Activated CD4-positive, alpha-beta T cell treated with anti-CD3 and anti-CD28 coated beads, Interleukin-2, Interleukin-6, amounts not matched to agents 100 ng/mL and 50 ng/mL, durations not matched to agents 16 hours and 8 hours (primary cell): Measurements from ENCODE around the gene EDNRB.
"Not testable (repeated sequence)": the region's sequence is repeated elsewhere in the genome, so short reads cannot be mapped to it uniquely, and the experiment has no call there.

Source experiments
- DNase-seq: peaks from one replicate; pipeline ENCODE4 v3.0.0-alpha.2; 2020

Gene EDNRB

DNA sequence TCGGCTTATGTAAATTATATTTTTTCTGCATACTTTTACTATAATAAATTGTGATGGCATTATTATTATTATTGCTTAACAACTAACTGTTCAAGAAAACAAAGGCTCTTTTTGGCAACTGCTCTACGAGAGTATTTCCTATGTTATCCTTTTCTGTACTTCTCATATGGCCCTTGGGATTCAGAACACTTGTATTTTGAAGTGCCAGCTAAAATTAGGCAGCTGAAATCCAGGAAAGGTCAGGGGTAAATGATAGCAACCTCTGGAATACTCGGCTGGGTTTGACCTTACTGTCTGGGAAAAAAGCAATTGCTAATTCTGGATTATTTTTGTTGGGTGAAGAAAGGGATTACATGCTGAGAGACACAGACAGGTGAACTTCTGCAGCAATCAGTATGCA lies 23.9 kb downstream of the EDNRB start:
- DNase-seq, result no peak

DNA sequence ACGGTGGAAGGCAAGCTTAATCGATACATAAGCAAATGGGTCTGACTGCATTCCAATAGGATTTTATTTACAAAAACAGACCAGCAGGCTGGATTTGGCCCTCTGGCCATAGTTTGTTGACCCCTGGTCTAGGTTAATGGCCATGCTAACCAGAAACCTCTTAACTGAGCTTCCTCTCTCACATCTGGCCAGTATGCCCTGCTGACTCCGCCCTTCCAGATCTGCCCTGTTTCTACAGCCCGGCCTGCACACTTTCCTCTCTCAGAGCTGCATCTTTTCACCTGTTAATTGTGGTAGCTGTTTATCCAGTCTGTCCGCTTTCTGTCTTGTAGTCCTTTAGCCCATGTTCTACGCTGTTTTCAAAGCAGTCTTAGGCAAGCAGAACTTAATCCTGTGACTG lies 25.6 kb downstream of the EDNRB start:
- no peak for DNase-seq

- no peak for DNase-seq
These were observed 26.1 kb downstream of the EDNRB start for GRCh38 chr13:77892491-77892890.

DNA sequence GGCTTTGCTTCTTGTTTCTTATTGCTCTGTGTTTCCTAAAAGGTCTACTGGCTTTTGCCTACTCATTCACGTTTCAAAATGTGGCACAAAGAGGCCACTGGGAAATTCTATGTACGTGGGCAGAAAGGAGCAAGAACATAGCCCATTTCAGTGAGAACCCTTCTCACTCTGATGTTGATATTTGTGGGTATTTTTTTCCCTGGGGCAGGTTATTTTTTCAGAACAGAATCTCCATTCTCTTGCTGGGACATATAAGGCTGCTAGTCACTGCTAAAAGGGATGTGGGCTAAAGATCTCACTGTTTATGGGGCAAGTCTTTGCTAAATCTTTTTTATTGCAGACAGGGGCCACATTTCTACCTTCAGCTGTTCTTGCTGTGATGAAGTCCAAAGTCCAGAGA lies 27.1 kb downstream of the EDNRB start:
- DNase-seq, result no peak

- no peak for DNase-seq
These were observed 27.6 kb downstream of the EDNRB start for GRCh38 chr13:77891041-77891440.

GRCh38 chr13:77883328-77883727 lies 35.3 kb downstream of the EDNRB start:
- DNase-seq, result no peak

DNA sequence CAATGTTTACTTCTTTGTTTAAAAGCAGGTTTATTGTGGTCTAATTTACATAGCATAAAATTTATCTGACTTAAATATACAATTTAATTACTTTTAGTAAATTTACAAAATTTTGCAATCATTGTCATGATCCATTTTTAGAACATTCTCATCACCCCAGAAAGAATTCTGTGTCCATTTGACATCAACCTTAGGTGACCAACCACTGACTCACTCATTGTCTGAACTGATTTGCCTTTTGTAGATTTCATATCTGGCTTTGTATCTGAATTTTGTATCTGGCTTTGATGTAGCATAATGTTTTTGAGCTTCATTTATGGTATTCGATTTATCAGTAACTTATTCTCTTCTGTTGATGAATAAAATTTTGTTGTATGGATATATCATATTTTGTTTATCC lies 40.4 kb downstream of the EDNRB start:
- DNase-seq, result no peak

GRCh38 chr13:77876176-77876575 lies 42.5 kb downstream of the EDNRB start:
- no peak for DNase-seq

DNA sequence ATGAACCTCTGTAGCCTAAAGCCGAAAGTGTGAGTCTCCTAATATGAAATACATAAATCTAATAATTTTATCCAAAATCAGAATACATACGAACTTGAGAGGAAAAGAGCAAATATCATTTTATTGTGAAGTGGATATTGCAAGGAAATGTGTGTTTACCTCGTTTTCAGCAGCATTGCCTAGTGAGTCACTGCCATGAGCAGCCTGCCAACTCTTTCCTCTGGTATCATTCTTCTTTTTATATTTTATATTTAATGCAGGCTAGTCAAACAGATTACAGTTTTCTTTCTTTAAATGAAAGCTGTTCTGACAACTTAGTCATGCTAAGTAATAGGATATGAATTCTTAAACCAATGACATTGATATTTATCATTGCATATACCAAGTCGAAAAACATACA lies 44.2 kb downstream of the EDNRB start:
- DNase-seq, result no peak

DNA sequence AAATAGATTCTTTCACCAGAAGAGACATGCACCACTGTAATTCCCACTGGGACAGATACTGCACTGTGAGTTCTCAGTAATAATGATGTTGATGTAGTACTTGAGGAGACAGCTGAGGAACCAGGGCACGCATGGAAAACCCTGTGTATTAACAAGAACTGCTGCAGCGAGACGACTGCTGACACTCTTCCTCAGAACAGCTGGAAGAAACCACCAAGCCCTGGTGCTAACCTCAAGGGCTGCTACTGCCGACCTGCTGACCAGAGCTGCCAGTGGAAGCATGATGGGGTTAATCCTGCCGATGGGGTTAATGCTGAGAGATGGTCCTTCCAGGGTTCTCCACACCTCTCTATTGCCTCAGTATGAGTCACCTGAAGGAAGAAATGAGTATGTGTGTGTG lies 45.6 kb downstream of the EDNRB start:
- no peak for DNase-seq

GRCh38 chr13:77871596-77871995 lies 47.0 kb downstream of the EDNRB start:
- no peak for DNase-seq

GRCh38 chr13:77868717-77869116 lies 49.9 kb downstream of the EDNRB start:
- DNase-seq, result peak; percentile 10

DNA sequence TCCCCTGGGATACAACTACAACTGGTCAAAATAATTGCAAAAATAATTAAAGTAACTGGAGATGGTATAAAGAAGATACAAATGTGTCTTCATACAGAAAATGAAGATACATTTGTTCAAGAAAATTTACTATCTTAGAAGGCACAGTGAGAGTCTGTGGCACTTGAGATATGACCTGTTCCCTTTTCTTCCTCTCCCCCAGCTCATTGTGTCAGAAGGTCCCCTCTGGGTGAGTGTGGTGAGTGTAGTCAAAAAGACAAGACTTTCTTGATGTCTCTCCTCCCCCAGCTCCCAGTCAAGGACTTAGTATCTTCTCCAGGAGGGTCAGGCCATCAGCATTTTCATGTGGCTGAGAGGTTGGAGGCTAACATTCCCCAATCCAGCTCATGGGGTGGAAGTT lies 51.7 kb downstream of the EDNRB start:
- DNase-seq, result no peak

- DNase-seq, result no peak
These were observed 53.0 kb downstream of the EDNRB start for GRCh38 chr13:77865622-77866021.

GRCh38 chr13:77863144-77863543 lies 55.5 kb downstream of the EDNRB start:
- no peak for DNase-seq

- no peak for DNase-seq
These were observed 56.9 kb downstream of the EDNRB start for GRCh38 chr13:77861741-77862140.

- DNase-seq, result no peak
These were observed 58.1 kb downstream of the EDNRB start for GRCh38 chr13:77860507-77860981.

GRCh38 chr13:77859450-77859849 lies 59.2 kb downstream of the EDNRB start:
- DNase-seq, result no peak

- no peak for DNase-seq
These were observed 61.0 kb downstream of the EDNRB start for GRCh38 chr13:77857531-77858209.

DNA sequence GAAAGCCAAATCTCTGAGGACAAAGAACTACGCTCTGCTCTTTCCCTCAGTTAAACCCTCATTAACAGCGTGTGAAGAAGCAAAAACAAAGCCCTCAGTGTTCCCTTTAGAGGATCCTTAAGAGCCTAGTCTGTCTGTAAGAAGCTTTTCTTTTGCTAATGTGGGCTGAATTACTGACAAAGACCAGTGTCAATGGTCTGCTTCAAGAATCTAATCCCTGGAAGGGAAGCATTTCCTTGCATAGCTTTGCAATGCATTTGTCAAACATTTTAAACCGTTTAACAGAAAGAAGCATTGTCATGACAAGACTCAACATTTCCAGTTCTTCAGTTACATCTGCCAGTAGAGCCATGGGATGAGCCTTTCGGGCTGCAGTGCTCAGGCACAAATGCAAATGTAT lies 64.9 kb downstream of the EDNRB start:
- DNase-seq, result no peak

- not testable (repeated sequence) for DNase-seq
These were observed 70.6 kb downstream of the EDNRB start for GRCh38 chr13:77848050-77848449.

DNA sequence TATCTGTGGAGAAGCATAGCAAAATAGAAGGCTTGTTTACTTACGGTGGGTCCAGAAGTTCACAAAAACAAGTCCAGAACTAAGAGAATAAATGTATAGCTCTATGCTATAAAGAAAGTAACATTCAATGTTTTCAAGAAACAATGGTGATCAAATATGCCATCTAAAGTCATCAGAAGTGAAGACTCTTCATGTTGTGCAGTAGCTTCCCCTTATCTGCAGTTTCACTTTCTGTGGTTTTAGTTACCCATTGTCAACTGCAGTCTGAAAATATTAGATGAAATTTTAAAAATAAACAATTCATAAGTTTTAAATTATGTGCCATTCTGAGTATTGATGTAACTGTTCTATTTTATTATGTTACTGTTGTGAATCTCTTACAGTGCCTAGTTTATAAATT lies 72.5 kb downstream of the EDNRB start:
- DNase-seq, result no peak
